Measurements from ENCODE around the gene PGLYRP4. TPM values are rescaled to one million over a fixed set of nuclear protein-coding genes. Genes with fewer than 3 reads are reported as not detected.

Gene PGLYRP4
- total RNA-seq, 1 experiment from 2014 or later: not detected

- TF ChIP-seq SMAD3 (CRISPR knock-in tag; IDR thresholded peaks at IDR 0.05; ENCODE audit: borderline replicate concordance) (no peak), NFE2L1 (CRISPR knock-in tag; IDR thresholded peaks at IDR 0.05) (no peak), NR3C1 (CRISPR knock-in tag; conservative IDR thresholded peaks at IDR 0.05; ENCODE audit: low read depth) (no peak), ZNF263 (CRISPR knock-in tag; IDR thresholded peaks at IDR 0.05; ENCODE audit: low read depth) (no peak), NR2C2 (CRISPR knock-in tag; IDR thresholded peaks at IDR 0.05) (no peak), E2F4 (CRISPR knock-in tag; IDR thresholded peaks at IDR 0.05; ENCODE audit: borderline replicate concordance, low read depth) (no peak), PRRX2 (CRISPR knock-in tag; IDR thresholded peaks at IDR 0.05) (no peak)
Observed at GRCh38 chr1:153390938-153391710, 42.5 kb upstream of the PGLYRP4 start, which contains the start of gene S100A8 (continued).

- Mint-ChIP-seq H3K27ac (no peak overlapping the region), H3K36me3 (no peaks in the 10 kb centered on the region), H3K4me3 (no peak overlapping the region), H3K9me3 (no peaks in the 10 kb centered on the region), H3K4me1 (no peaks in the 10 kb centered on the region), H3K27me3 (ENCODE audit: low read depth) (peaks cover 4% of the 10 kb centered on the region)
- no peak for DNase-seq (ENCODE audit: low spot score)
- no peak for ATAC-seq
- ChIA-PET POLR2A (no interaction called here), CTCF (interaction anchor here (0.8 to 5.7 kb wide), 5 partner anchors 10 to 182 kb away, joined by 3 to 34 read pairs (median 4); no protein-coding TSS in a partner anchor)
- no peak for TF ChIP-seq SOX15 (CRISPR knock-in tag; IDR thresholded peaks at IDR 0.05)
- TF ChIP-seq ETV6 (CRISPR knock-in tag; IDR thresholded peaks at IDR 0.05): no peak
Observed at GRCh38 chr1:153389973-153390879, 41.6 kb upstream of the PGLYRP4 start.

GRCh38 chr1:153389401-153389800 lies 40.8 kb upstream of the PGLYRP4 start:
- Mint-ChIP-seq H3K4me3 (no peak overlapping the region), H3K27ac (no peak overlapping the region), H3K4me1 (no peaks in the 10 kb centered on the region), H3K36me3 (no peaks in the 10 kb centered on the region), H3K9me3 (no peaks in the 10 kb centered on the region), H3K27me3 (ENCODE audit: low read depth) (peaks cover 4% of the 10 kb centered on the region; the same call in 1 of the 2 replicates)
- TF ChIP-seq RORB (CRISPR knock-in tag; IDR thresholded peaks at IDR 0.05) (no peak), ESRRA (CRISPR knock-in tag; IDR thresholded peaks at IDR 0.05; ENCODE audit: borderline replicate concordance) (no peak), ZNF232 (CRISPR knock-in tag; IDR thresholded peaks at IDR 0.05) (no peak), GTF2I (CRISPR knock-in tag; conservative IDR thresholded peaks at IDR 0.05) (no peak), ZBTB43 (CRISPR knock-in tag; IDR thresholded peaks at IDR 0.05) (no peak), ZNF138 (CRISPR knock-in tag; conservative IDR thresholded peaks at IDR 0.05) (no peak)
- ATAC-seq (no peak), DNase-seq (ENCODE audit: low spot score) (no peak)
- ChIA-PET CTCF (interaction anchor here (1.9 kb wide), 1 partner anchor 11 kb away, joined by 10 read pairs; no protein-coding TSS in a partner anchor), POLR2A (no interaction called here)

GRCh38 chr1:153387785-153388184 lies 39.1 kb upstream of the PGLYRP4 start:
- ChIA-PET CTCF (interaction anchor here (1.1 kb wide), 2 partner anchors 12 to 107 kb away, joined by 3 to 4 read pairs; no protein-coding TSS in a partner anchor), POLR2A (no interaction called here)
- Mint-ChIP-seq H3K27ac (no peak overlapping the region), H3K27me3 (ENCODE audit: low read depth) (peaks cover 4% of the 10 kb centered on the region; the same call in 1 of the 2 replicates), H3K4me1 (no peaks in the 10 kb centered on the region), H3K36me3 (no peaks in the 10 kb centered on the region), H3K4me3 (no peak overlapping the region), H3K9me3 (no peaks in the 10 kb centered on the region)
- no peak for TF ChIP-seq TCF7 (CRISPR knock-in tag; IDR thresholded peaks at IDR 0.05; ENCODE audit: low read depth)
- ATAC-seq (no peak), DNase-seq (ENCODE audit: low spot score) (no peak)
